GM12874 (cell line): ENCODE results near the gene C10orf90.

Experiments
- TF ChIP-seq, protein P1 (sequence below): IDR thresholded peaks from 2 replicates; pipeline ENCODE4 v1.5.1; 2011; ENCODE audit warnings: low read depth, mild to moderate bottlenecking, control low read depth, low read length, moderate library complexity; ENCODE audit not compliant: insufficient read depth

Gene C10orf90

DNA sequence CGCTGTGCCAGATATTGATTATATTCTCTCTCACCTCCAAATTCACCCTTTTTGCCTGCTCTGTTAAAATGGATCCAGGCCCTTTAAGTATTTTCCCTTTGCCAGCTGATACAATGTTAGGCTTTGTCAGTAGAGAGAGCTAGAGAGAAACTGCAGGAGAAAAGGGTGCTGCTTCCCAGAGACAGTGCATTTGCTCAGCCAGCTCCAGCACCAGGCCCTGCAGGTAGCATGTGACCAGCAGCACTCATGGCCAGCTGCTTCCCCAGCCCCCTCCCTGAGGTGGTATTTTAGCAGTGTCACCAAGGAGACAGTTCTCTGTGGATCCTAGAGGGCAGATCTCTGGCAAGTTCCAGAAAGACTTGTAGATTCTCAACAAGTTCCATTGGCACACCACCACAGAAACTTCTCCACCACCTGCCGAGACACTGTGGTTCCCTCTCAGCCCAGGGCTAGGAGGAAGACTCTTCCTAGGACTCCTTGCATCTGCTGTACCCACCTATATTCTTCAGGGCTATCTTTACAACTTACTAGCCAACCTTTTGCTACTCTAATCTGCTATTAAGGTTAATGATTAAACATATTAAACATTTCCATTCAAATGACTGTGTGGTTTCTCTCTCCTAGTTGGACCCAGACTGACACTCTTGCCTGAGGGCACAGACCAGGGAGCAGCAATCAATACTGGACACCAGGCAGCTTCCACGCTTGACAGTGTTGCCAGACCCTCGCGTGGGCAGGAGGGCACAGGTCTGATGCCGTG lies 246.6 kb downstream of the C10orf90 start:
- TF ChIP-seq, protein P1, sequence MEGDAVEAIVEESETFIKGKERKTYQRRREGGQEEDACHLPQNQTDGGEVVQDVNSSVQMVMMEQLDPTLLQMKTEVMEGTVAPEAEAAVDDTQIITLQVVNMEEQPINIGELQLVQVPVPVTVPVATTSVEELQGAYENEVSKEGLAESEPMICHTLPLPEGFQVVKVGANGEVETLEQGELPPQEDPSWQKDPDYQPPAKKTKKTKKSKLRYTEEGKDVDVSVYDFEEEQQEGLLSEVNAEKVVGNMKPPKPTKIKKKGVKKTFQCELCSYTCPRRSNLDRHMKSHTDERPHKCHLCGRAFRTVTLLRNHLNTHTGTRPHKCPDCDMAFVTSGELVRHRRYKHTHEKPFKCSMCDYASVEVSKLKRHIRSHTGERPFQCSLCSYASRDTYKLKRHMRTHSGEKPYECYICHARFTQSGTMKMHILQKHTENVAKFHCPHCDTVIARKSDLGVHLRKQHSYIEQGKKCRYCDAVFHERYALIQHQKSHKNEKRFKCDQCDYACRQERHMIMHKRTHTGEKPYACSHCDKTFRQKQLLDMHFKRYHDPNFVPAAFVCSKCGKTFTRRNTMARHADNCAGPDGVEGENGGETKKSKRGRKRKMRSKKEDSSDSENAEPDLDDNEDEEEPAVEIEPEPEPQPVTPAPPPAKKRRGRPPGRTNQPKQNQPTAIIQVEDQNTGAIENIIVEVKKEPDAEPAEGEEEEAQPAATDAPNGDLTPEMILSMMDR, result no peak

DNA sequence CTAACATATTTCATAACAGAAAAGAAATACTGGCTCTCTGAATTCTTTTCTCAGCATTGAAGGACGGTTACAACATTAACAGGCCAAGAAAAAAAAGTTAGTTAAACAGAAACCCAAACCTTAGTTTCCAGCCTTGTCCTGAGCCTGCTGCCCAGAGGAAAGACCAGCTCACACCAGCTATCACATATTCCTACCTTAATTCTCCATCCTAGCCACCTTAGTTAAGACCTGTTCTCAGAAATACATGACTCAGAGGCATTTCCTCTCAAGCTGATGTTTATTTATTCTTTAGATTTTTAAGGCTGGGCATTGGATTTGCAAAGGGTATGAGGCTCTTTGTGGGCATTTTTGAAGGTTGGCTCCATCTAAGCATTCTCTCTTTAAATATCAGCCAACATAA lies 247.9 kb downstream of the C10orf90 start:
- TF ChIP-seq, protein P1, result no peak

DNA sequence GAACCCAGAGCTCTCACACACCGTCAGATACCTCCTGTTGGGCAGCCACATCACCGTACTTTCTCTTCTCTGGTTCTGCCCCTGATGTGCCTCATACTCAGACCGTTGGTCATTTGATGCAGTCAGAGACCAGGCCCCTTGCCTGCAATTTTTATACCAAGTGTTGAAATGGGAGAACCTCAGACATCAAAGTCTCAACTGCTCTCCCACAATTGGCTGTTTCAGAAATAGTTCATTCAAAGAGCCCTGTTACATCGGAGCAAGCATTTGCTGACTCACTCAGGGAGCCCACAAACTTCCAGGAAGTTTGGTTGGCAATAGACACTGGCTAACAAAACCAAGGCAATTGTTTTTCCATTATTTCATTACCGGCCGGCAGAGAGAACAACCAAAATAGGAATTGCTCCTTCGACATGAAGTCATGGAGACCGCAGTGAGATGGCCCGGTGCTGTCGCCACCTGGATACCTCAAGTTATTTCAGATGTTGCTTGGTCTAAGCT lies 248.7 kb downstream of the C10orf90 start:
- TF ChIP-seq, protein P1, result no peak

DNA sequence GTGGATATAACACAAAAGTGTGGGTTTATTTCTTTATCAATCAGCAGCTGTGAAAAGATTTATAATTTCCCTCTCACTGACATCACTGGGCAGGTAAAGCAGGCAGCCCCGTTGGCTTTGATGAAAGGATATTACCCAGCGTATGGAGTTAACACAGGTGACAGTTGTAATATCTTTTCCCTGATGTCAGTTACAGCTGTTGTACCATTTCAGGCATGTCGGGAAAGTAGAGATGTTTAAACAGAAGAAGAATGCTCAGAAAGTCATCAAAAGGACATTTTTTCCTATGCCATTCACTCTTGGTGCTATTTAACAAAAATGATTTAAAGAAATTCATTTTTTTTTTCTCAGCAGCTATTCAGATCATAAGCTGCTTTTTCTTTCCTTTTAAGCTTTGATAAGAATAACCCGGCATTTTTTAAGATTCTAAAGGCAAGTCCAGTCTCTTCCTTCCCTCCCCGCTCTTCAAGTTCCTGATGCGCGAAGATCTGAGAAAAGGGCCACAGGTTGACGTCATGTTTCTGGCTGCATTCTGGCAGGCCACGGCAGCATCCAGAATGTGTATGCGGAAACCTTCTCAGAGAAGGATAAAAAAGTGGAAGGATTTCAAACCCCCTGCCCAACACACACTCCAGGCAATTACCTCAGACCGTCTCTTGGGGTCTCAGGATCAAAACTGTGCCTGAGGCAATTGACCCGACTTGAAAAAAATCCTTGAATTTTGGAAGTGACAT lies 249.8 kb downstream of the C10orf90 start:
- TF ChIP-seq, protein P1, result no peak

DNA sequence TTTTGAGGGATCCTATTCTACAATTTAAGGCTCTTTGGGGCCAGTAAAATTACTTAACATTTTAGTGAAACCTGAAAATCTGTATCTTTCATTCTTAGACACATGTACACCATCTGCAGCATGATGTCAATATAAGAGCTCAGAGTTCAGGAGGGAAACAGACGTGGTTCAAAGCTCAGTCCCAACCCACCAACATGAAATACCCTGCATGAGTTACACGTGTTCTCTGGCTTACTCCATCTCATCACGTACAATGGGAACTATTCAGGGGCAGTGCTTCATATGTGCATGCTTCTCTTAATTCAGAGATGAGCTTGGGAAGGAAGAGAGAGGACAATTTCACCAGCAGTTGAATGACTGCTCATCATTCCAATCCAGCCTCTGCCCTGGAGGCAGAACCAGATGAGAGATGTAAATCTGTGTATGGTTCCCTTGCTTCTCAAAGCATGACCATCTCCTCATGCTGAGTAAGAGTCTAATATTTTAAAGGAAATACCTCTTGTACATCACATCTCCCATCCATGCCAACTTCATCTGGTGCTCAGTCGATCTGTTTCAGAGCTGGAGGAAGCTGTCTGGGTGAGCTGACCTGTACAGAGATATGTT lies 253.2 kb downstream of the C10orf90 start:
- TF ChIP-seq, protein P1, result no peak

DNA sequence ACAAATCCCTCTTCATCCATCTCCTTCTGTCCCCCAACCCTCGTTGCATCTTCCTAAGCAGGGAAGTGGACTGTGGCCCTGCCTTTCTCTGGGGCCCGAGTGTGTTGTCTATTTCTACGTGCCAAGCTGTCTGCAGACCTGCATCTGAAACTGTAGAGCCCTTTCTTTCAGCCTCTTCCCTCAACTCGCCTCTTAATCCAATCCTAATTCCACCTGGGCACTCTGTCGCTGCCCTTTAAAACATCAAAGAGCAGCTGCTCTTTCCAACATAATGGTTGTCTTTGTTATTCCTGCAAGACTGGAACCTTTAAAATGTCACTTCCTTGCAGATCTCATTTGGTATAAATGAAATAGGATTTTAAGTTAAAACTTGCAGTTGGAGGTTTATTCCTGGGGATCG lies 260.7 kb downstream of the C10orf90 start:
- TF ChIP-seq, protein P1, result no peak

DNA sequence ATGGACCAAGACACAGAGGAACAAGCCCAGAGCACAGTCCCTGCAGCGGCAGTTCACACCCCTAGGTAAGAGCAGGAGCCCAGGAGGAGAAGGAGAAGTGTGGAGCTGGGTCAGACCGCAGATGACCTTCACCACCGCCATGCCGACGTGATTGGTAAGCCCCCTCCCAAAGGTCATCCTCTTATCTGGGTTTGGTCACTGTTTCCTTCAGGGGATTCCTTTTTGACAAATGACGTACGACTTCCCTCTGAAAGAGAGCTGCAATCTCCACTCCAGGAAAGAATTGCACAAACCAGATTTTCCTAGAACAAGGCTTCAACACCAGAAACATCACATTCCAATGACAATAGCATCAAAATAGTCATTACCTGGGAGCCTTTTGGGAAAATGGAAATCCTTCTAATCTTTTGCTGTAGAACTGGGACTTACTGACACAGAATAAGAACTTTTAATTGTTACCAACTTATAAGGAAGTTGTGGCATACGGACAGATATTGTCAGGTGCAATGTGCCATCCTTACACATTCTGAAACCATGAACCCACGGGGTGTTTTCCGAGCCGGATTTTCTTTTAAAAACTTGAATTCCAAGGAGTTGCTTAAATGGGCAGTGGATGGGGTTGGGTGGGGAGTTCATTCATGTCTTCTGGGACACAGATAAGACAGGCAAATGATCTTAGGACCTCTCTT lies 261.4 kb downstream of the C10orf90 start:
- TF ChIP-seq, protein P1, result no peak
